NCI-H1417 treated with DMSO at 0.1 percent for 48 hours (cell line): ENCODE data around the gene TC2N.
A peak's percentile ranks its signal among the peaks of the same experiment; 100 is the strongest.
"Not testable (repeated sequence)": the region's sequence is repeated elsewhere in the genome, so short reads cannot be mapped to it uniquely, and the experiment has no call there.

Experiments
- DNase-seq: peaks from one replicate; lab custom pipeline; 2025; lab: John Stamatoyannopoulos, UW

TC2N gene

DNA sequence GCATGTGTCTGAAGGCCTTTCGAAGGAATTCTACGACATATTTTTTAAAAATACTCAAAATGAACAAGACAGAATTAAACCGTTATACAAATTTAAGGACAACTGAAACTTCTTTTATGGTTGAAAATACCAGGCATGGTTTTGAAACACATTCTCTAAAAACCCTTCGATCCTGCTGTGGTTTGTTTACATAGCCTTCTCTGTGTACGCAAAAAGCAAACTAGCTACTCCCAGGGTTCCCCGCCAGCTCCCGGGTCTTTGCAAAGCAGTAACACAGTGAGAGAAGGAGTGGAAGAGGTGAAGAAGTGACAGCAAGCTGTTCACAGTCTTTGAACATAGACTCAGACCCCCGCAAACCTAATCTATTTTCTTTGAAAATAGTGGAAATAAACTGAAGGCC is 2.2 kb upstream of the TC2N start:
- DNase-seq: no peak

DNA sequence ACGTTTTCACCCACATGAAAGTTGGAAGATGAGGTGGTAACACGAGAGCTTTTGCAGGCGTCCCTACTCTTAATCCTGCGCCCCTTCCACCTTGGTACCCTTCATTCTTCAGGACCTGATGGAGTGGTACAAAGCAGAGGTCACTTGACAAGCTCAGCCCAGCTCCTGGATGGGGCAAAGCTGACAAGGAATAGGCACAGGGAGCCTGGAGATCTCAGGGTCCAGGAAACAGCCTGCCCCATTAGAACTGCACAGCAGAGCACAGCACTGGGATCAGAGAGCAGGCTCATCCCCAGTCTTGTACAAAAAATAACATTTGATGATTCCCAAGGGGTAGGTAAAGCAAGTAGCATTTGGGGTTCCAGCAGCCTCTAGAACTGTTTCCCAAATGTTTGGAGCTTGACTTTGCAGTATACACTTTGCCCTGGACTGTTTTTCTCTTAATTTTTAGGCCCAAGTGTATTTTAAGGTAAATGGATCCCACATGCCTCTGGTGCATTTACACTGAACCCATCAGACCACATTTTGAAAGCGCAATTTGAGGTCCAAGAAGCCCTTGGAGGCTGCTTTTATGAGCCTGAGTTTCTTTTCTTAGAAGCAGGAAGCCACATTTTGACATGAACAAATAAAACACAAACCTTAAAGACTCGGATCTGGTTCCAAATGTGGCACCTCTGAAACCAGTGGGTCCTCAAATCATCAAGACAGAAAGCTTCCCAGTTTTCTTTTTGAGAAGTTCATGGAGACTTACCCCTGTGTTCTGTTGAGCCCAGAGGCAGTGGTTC is 633 bp downstream of the TC2N start:
- no peak for DNase-seq

DNA sequence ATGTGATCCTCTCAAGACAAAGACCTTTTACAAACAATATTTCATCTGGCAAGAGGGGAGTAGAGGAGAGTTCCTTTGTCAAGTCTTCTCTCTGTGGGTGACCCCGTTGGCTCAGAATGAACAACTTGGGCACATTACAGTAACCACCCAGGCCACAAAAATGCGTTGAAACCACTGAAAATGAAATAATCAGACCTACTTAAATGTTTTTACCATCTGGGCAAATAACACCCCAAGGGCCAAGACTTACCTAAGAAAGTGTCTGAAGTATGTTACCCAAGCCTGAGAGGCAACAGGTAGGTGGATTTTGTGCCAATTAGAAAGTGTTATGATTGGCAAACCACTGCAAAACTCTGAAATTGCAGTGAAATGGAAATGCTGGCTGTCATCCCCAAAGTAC is 1.3 kb downstream of the TC2N start:
- DNase-seq: no peak

DNA sequence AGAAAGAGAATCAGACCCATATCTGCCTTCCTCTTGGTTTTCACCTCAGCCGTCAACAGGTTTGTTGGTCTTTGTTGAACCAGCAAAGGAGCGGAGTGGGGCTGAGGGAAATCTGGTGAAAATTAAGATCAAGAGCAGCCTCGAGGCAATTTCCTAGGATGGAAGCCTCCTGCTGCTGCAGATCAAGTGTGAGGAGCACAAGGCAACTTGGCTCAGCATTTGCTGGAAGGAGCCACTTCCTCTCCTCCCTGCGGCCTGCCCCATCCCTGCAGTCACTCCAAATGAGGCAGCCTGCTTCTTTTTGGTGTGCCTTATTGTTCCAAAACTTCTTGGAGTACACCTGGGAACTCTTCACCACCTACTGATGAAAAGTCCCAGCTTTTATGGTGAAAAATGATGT is 4.9 kb downstream of the TC2N start:
- no peak for DNase-seq

DNA sequence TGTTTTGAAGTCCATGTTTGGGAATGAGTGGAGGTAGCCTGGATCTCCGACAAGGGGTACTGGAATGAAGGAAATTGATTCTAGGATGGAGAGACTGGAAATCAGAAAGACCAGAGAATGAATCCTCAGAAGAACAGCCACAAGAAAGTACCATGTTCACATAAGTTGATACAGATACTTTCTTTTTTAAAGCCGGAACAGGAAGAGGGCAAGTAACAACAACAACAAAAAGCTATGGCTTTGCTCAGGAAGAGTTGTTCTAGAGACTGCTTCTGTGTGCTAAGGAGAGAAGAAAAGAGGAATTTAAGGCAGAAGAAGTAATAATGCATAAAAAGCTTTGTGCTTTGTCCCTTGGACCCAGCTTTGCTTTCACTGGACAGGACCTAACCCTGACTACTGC is 6.2 kb downstream of the TC2N start:
- no peak for DNase-seq

DNA sequence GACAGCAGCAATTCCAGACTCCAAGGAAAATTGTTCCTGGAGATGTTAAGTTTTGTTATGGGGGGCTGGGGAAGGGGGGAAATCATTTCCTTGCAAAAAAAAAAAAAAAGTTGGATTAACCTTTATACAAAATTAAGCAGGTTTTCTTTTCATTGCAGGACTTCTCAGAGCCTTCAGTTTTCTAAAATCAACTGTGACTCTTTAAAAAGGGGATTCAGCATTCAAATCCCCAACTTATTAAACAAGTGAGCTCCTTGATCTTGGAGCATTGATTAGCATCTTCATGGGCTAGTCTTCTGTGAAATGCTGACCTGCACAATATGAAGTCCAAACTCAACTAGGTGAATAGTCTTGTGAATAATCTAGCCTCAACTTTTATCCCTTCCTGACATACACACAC is 7.1 kb downstream of the TC2N start:
- DNase-seq: no peak

GRCh38 chr14:91858536-91859275 is 8.6 kb downstream of the TC2N start:
- no peak for DNase-seq

DNA sequence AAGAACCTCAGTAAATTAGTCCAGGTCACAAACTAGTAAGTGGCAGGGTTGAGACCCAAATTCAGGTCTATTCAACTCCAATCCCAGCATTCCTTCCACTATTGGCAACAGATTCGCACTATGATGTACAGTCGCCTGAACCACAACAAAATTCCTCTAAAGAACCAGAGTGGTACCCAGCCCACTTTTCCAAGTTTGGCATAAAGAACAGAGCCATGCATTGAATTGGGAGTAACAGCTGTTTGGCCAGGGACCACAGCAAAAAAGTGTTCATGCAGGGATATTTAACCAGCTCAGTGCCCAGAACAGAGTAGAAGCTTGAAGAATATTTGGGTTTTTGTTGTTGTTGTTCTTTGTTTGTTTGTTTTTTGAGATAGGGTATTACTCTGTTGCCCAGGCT is 9.7 kb downstream of the TC2N start:
- no peak for DNase-seq

DNA sequence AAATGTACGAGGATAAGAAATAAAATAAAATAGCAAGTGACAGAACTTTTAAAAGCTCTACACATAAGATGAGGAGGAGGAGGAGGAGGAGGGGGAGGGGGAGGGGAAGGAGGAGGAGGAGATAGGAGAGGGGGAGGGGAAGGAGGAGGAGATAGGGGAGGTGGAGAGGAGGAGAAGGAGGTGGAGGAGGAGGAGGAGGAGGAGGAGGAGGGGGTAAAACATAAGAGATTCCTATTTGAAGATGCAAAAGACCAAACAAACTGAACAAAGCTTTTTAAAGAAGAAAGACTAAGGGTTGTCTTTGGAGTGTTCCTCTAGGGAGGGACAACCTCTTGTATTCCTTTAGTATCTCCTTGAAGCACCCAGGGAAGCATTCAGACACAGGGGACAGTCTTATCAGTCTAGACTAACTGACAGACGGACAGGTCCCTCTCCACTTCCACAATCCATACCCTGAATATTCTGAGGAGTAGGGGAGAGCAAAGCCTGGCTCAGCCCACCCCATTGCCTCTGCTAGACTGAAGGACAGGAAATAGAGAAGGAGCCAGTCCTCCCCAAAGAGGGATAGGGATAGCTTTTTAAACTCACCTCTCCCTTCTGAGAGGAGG is 12.9 kb downstream of the TC2N start:
- DNase-seq: no peak

GRCh38 chr14:91851563-91851962 is 15.8 kb downstream of the TC2N start:
- DNase-seq: no peak

DNA sequence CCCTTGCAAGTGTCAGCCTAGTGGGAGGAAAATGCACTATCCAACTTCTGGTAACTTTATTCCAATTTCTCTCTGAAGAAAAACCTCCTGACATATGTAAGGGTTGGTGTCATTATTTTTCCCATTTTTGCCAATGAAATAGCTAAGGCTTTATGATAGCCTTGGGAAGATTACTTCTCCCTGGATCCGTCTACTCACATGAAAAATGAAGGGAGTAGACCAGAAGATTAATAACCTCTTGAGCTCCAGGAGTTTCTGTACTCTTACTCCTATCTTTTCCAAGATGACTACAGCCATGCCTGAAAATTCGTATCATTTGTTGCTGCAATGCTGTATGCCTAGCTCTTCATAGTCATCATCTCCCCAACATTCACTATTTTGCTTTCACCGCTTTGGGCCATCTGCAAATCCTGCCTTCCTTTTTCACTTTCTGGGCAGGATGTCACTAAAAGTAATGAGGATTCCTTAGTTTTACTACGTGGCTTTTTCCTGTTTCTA is 18.8 kb downstream of the TC2N start:
- DNase-seq: no peak

DNA sequence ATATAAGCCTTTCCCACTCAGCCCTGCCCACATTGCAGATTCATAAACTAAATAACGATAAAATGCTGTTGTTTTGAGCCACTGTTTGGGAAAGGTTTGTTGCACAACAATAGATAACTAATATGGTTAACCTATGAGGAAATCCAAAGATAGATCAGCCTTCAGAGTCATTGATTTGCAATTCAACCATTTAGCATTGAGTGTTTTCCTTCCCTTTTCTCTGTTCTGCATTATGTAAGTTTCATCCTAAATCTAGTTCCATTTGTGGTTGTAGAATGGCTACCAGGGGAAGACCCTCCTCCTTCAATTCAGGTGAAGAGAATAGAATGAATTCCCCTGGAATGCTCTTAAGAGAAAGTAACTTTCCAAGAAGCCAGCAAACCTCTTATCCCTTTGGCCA is 19.6 kb downstream of the TC2N start:
- DNase-seq: no peak

- no peak for DNase-seq
Measured at GRCh38 chr14:91845652-91846051, 21.7 kb downstream of the TC2N start.

DNA sequence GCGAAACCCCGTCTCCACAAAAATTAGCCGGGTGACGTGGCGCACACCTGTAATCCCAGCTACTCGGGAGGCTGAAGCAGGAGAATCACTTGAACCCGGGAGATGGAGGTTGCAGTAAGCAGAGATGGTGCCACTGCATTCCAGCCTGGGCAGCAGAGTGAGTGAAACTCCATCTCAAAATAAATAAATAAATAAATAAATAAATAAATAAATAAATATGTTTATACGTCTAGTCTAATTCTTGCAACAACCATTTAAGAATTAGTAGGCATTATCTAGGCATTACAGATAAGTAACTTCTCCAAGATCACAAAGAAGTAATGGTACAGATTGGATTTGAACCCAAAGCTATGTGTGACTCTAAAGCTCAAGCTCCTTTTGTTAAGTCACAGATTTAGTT is 22.3 kb downstream of the TC2N start:
- DNase-seq: not testable (repeated sequence)

DNA sequence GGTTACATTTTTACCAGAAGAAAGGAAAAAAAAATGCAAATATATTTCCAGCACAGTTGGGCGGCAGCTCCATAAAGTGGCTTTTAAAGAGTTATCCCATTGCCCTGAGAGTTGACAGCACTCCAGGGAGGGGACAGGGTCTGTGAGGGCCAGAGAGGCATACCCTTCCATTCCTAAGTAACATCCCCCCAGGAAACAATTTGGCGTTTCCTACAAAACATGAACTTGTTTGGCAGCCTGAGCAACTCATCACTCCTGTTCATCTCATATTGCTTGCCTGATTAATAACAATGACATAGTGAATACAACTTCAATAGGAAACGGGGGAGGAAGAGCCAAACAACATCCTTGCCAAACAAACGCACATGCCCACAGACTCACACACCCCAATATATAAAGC is 23.3 kb downstream of the TC2N start:
- no peak for DNase-seq

GRCh38 chr14:91843437-91843836 is 23.9 kb downstream of the TC2N start:
- DNase-seq: no peak

DNA sequence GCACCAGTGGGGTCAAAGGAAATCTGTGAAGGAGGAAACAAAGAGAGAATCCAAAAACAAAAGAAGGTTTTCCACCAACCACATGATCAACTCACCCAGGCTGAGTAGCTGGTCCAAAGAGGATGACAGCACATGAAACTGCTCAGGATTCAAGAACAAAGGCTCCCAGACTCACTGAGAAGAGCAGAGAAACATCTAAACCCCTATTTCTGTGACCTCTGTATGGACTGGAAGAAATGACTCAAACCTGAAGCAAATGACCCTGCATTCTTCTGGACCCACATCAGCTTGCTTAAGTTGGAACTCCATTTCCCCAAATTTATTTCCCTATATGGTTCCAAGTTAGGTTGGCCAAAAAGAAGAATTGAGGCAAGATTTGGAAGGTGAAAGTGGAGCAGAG is 26.3 kb downstream of the TC2N start:
- no peak for DNase-seq

GRCh38 chr14:91839749-91840148 is 27.6 kb downstream of the TC2N start:
- DNase-seq: no peak

DNA sequence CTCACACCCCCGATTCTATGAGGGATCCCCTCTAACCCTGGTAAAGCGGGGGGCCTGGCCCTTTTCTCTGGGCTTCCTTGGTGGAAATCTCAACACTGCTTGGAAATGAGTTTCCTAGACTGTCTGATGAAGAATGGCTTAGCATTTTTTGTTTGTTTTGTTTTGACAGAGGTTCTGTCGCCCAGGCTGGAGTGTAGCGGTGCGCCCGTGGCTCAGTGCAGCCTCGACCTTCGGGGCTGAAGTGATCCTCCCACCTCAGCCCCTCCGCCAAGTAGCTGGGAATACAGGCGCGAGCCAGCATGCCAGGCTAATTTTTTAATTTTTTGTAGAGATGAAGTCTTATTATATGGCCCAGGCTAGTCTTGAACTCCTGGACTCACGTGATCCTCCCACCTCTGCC is 30.3 kb downstream of the TC2N start:
- DNase-seq: no peak

GRCh38 chr14:91835920-91836843 is 31.2 kb downstream of the TC2N start:
- DNase-seq: peak; percentile 14

- DNase-seq: no peak
Measured at GRCh38 chr14:91835197-91835919, 32.0 kb downstream of the TC2N start.
